ENCODE measurements around the gene CPAMD8. TPM values are rescaled to one million over a fixed set of nuclear protein-coding genes. Genes with fewer than 3 reads are reported as not detected.
A peak's percentile ranks its signal among the peaks of the same experiment; 100 is the strongest.

CPAMD8 gene
- total RNA-seq (2021; fragmentation: NEBNext Ultra II Directional; extraction: Animal tissue kit (Norgen Biotek cat#: 25700)), result under 1 TPM in 5 of 6 experiments, not detected in 1; 0.11 to 0.20 (median 0.14) TPM
- long read RNA-seq, partial matches to known transcripts, result 0 of 1 reads
- long read RNA-seq, other reads (novel, unspliced or antisense), result 1 of 1 reads

- H3K27me3 Mint-ChIP-seq (ENCODE audit: insufficient read depth), result peaks cover 52% of the 10 kb centered on the region
Observed at GRCh38 chr19:17026706-17027534, at the start of gene CPAMD8. CPAMD8 (minus strand) TSS chr19:17026810; CDS start chr19:17026642, 168 bp downstream.

GRCh38 chr19:17075864-17076542, 49.4 kb upstream of the CPAMD8 start:
- peaks cover 56% of the 10 kb centered on the region for H3K4me1 Mint-ChIP-seq (ENCODE audit: low read depth)
- H3K27me3 Mint-ChIP-seq (ENCODE audit: insufficient read depth), result peaks cover 4% of the 10 kb centered on the region
- TF ChIP-seq CTCF (IDR thresholded peaks at IDR 0.05), result no peak
- peak overlapping the region; percentile 94 for H3K4me3 Mint-ChIP-seq
- H3K9me3 Mint-ChIP-seq, result no peaks in the 10 kb centered on the region
- H3K36me3 Mint-ChIP-seq (ENCODE audit: low read depth), result peaks cover 9% of the 10 kb centered on the region
- peak overlapping the region; percentile 99 for H3K27ac Mint-ChIP-seq
- no peak for DNase-seq

More at GRCh38 chr19:17026706-17027534, at the start of gene CPAMD8:
- Mint-ChIP-seq H3K9me3 (peaks cover 22% of the 10 kb centered on the region; the same call in 1 of the 2 replicates), H3K4me3 (no peak within 1 kb of the TSS), H3K27ac (no peak within 1 kb of the TSS), H3K4me1 (ENCODE audit: low read depth) (peaks cover 15% of the 10 kb centered on the region), H3K36me3 (ENCODE audit: low read depth) (peaks cover 4% of the 10 kb centered on the region; the same call in 1 of the 2 replicates)
- TF ChIP-seq CTCF (IDR thresholded peaks at IDR 0.05), result no peak
- DNase-seq, result no peak

- peaks cover 9% of the 10 kb centered on the region for H3K36me3 Mint-ChIP-seq (ENCODE audit: low read depth)
- H3K9me3 Mint-ChIP-seq, result no peaks in the 10 kb centered on the region
- H3K27me3 Mint-ChIP-seq (ENCODE audit: insufficient read depth), result peaks cover 4% of the 10 kb centered on the region
- peak; percentile 100 for DNase-seq
- peak within 1 kb of the TSS; percentile 99 for H3K27ac Mint-ChIP-seq
- no peak for TF ChIP-seq CTCF (IDR thresholded peaks at IDR 0.05)
- peak within 1 kb of the TSS; percentile 94 for H3K4me3 Mint-ChIP-seq
- H3K4me1 Mint-ChIP-seq (ENCODE audit: low read depth), result peaks cover 53% of the 10 kb centered on the region
Observed at GRCh38 chr19:17075035-17075863, 48.6 kb upstream of the CPAMD8 start, which contains the start of the genes HAUS8 and MYO9B. HAUS8 (minus strand) TSS chr19:17075452; CDS start chr19:17075422, 30 bp downstream. MYO9B (plus strand) TSS chr19:17075777; CDS start chr19:17101718, 25,941 bp downstream.

GRCh38 chr19:17074634-17075034, 48.0 kb upstream of the CPAMD8 start:
- no peak for DNase-seq
- H3K36me3 Mint-ChIP-seq (ENCODE audit: low read depth), result peaks cover 9% of the 10 kb centered on the region
- H3K27me3 Mint-ChIP-seq (ENCODE audit: insufficient read depth), result peaks cover 5% of the 10 kb centered on the region

More at GRCh38 chr19:17074634-17075034, 48.0 kb upstream of the CPAMD8 start:
- Mint-ChIP-seq H3K9me3 (no peaks in the 10 kb centered on the region), H3K27ac (peak overlapping the region; percentile 89), H3K4me1 (ENCODE audit: low read depth) (peaks cover 49% of the 10 kb centered on the region), H3K4me3 (peak overlapping the region; percentile 93)
- TF ChIP-seq CTCF (IDR thresholded peaks at IDR 0.05), result no peak

Measured in HFFc6 (cell line).